GM12878 (cell line): ENCODE results near the gene TBL1XR1. TPM values are rescaled to one million over a fixed set of nuclear protein-coding genes. Genes with fewer than 3 reads are reported as not detected.

Experiments used
- BACH1 ChIP-seq: fragments of 450-650 bp; IDR thresholded peaks from 2 replicates; pipeline ENCODE4 v1.6.1; 2017; ENCODE audit warnings: mild to moderate bottlenecking, borderline replicate concordance
- CHD2 ChIP-seq: IDR thresholded peaks from 2 replicates; pipeline ENCODE4 v1.6.1; 2011; ENCODE audit warnings: low read depth, low read length, improper control_type of control experiment, borderline replicate concordance
- CTCF ChIP-seq, 3 experiments: IDR thresholded peaks in 2 of 3; conservative IDR thresholded peaks in 1 of 3; 2 replicates each; pipeline ENCODE4 v1.5.1; 2011; ENCODE audit warnings: low read depth in 3 of 3, low read length in 3 of 3, mild to moderate bottlenecking in 3 of 3, control low read depth in 2 of 3, moderate library complexity in 2 of 3, inconsistent platforms in 1 of 3, mixed read lengths in 1 of 3; ENCODE audit not compliant: control insufficient read depth in 2 of 3, insufficient read depth in 1 of 3; ENCODE audit errors: extremely low read depth in 1 of 3
- DPF2 ChIP-seq: fragments of 450-650 bp; IDR thresholded peaks from 2 replicates; pipeline ENCODE4 v1.6.1; 2017; ENCODE audit warnings: mild to moderate bottlenecking
- HDAC2 ChIP-seq: fragments of 200-600 bp; sonication (generic); IDR thresholded peaks from 2 replicates; pipeline ENCODE4 v1.6.1; 2017
- KLF5 ChIP-seq: fragments of 450-650 bp; IDR thresholded peaks from 2 replicates; pipeline ENCODE4 v1.6.1; 2014; ENCODE audit warnings: mild to moderate bottlenecking; ENCODE audit not compliant: partially characterized antibody
- LARP7 ChIP-seq: fragments of 450-650 bp; IDR thresholded peaks from 2 replicates; pipeline ENCODE4 v1.6.1; 2017; ENCODE audit warnings: mild to moderate bottlenecking
- NFXL1 ChIP-seq: fragments of 450-650 bp; IDR thresholded peaks from 2 replicates; pipeline ENCODE4 v1.6.1; 2017; ENCODE audit warnings: antibody characterized with exemption, mild to moderate bottlenecking, borderline replicate concordance
- RAD21 ChIP-seq: IDR thresholded peaks from 2 replicates; pipeline ENCODE4 v1.6.1; 2011; ENCODE audit warnings: mild to moderate bottlenecking, low read depth, low read length, moderate library complexity; ENCODE audit not compliant: insufficient read depth
- REST ChIP-seq: IDR thresholded peaks from 2 replicates; pipeline ENCODE4 v1.6.1; 2012; ENCODE audit warnings: mild to moderate bottlenecking, low read depth, low read length
- RFX5 ChIP-seq: IDR thresholded peaks from 2 replicates; pipeline ENCODE4 v1.6.1; 2011; ENCODE audit warnings: low read depth, low read length, improper control_type of control experiment
- SIN3A ChIP-seq: IDR thresholded peaks from 2 replicates; pipeline ENCODE4 v1.6.1; 2012; ENCODE audit warnings: low read depth, low read length, improper control_type of control experiment
- SMC3 ChIP-seq: IDR thresholded peaks from 2 replicates; pipeline ENCODE4 v1.6.1; 2011; ENCODE audit warnings: low read length, improper control_type of control experiment, borderline replicate concordance
- SRF ChIP-seq, 2 experiments: IDR thresholded peaks; 2 replicates each; pipeline ENCODE4 v1.6.1; 2011; ENCODE audit warnings: low read depth in 2 of 2, low read length in 2 of 2, mild to moderate bottlenecking in 1 of 2, moderate library complexity in 1 of 2
- SUPT20H ChIP-seq: IDR thresholded peaks from 2 replicates; pipeline ENCODE4 v1.6.1; 2011; ENCODE audit warnings: low read depth, mild to moderate bottlenecking, low read length, moderate library complexity, borderline replicate concordance; ENCODE audit not compliant: control insufficient read depth
- SUZ12 ChIP-seq: fragments of 200-600 bp; sonication (generic); IDR thresholded peaks from one replicate; pipeline ENCODE4 v1.6.1; 2018; ENCODE audit warnings: antibody characterized with exemption, mild to moderate bottlenecking; ENCODE audit not compliant: unreplicated experiment
- ZNF207 ChIP-seq: fragments of 450-650 bp; IDR thresholded peaks from 2 replicates; pipeline ENCODE4 v1.6.1; 2014; ENCODE audit warnings: antibody characterized with exemption, mild to moderate bottlenecking, borderline replicate concordance
- ZNF622 ChIP-seq: fragments of 450-650 bp; IDR thresholded peaks from 2 replicates; pipeline ENCODE4 v1.6.1; 2017; ENCODE audit warnings: mild to moderate bottlenecking, inconsistent platforms
- polyA plus RNA-seq, 11 experiments: library from polyadenylated mRNA; depleted of rRNA in 4 of 11; unstranded in 6 of 11; stranded (reverse) in 5 of 11; fragments of >200 nt; fragmentation: Nextera tagmentation in 4 of 11; fragmentation: Illumina TruSeq in 1 of 11; extraction: Ambion mirVana in 4 of 11; extraction: Trizol in 1 of 11; gene quantifications; 1 replicate in 1 of 11; 2 replicates in 10 of 11; pipeline versions ENCODE4 v1.2.1 to v1.2.3, GENCODE V29; 2011 to 2016; ENCODE audit warnings: inconsistent platforms in 2 of 11, missing spikeins in 2 of 11, low read depth in 1 of 11
- total RNA-seq, 4 experiments: library from RNA; depleted of rRNA in 3 of 4; stranded (reverse); fragments of >200 nt in 3 of 4; fragmentation: Illumina TruSeq in 1 of 4; extraction: Trizol in 1 of 4; gene quantifications; 2 replicates each; pipeline versions ENCODE4 v1.2.1 to v1.2.3, GENCODE V29; 2013 to 2021
- TF ChIP-seq, protein P1 (sequence below): fragments of 150-350 bp; IDR thresholded peaks from 2 replicates; pipeline ENCODE4 v1.6.1; 2016; ENCODE audit warnings: low read depth, low read length

TBL1XR1 gene
- total and polyA plus RNA-seq, 10 of the 15 experiments (the other 5 are each of a cell fraction or from before 2014, with no cell fraction given) = 13.0 to 115 (median 60.4) TPM

DNA sequence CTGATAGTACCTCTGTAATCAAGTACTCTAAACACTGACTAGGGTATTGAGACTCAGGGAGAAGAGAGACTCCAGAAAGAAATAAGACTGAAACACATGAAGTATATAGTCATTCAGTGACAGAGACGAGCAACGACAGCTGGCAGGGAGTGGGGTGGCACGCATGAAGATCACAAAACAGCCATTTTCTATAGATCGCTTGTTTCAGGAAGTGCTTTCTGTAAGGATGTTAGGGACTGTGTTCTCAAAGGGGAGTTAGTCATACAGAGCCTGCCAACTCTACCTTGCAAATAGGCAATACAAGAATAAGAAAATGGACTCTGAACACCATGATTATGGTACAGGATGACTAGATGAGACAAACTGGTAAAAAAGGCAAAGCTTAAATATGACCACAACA, 139.5 kb downstream of the TBL1XR1 start (continued):
- no peak for TF ChIP-seq CTCF (IDR thresholded peaks at IDR 0.05 in 2 of 3, conservative IDR thresholded peaks at IDR 0.05 in 1 of 3; ENCODE audit: control insufficient read depth in 2 of 3, extremely low read depth in 1 of 3, insufficient read depth in 1 of 3, low read depth in 3 of 3, low read length in 3 of 3)
- no peak for TF ChIP-seq RFX5
- no peak for TF ChIP-seq SIN3A
- no peak for TF ChIP-seq LARP7
- TF ChIP-seq ZNF207 = no peak
- no peak for TF ChIP-seq HDAC2
- TF ChIP-seq BACH1 = no peak
- TF ChIP-seq SRF (IDR thresholded peaks at IDR 0.05; ENCODE audit: low read depth in 2 of 2, low read length in 2 of 2) = no peak
- TF ChIP-seq SUZ12 = no peak
- no peak for TF ChIP-seq RAD21
- no peak for TF ChIP-seq ZNF622
- TF ChIP-seq KLF5 = no peak
- no peak for TF ChIP-seq REST
- TF ChIP-seq, protein P1, sequence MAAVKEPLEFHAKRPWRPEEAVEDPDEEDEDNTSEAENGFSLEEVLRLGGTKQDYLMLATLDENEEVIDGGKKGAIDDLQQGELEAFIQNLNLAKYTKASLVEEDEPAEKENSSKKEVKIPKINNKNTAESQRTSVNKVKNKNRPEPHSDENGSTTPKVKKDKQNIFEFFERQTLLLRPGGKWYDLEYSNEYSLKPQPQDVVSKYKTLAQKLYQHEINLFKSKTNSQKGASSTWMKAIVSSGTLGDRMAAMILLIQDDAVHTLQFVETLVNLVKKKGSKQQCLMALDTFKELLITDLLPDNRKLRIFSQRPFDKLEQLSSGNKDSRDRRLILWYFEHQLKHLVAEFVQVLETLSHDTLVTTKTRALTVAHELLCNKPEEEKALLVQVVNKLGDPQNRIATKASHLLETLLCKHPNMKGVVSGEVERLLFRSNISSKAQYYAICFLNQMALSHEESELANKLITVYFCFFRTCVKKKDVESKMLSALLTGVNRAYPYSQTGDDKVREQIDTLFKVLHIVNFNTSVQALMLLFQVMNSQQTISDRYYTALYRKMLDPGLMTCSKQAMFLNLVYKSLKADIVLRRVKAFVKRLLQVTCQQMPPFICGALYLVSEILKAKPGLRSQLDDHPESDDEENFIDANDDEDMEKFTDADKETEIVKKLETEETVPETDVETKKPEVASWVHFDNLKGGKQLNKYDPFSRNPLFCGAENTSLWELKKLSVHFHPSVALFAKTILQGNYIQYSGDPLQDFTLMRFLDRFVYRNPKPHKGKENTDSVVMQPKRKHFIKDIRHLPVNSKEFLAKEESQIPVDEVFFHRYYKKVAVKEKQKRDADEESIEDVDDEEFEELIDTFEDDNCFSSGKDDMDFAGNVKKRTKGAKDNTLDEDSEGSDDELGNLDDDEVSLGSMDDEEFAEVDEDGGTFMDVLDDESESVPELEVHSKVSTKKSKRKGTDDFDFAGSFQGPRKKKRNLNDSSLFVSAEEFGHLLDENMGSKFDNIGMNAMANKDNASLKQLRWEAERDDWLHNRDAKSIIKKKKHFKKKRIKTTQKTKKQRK = no peak
- TF ChIP-seq CHD2 = no peak
- no peak for TF ChIP-seq NFXL1
- no peak for TF ChIP-seq SMC3
- no peak for TF ChIP-seq SUPT20H
- no peak for TF ChIP-seq DPF2
- TF ChIP-seq, all 136 proteins: peak for 18
